GM21360 (cell line): ENCODE results near the gene DNAJC7.

Source experiments
- ATAC-seq: cut with Tn5 transposase; IDR thresholded peaks from one replicate; pipeline ENCODE4 v1.9.1; 2021; ENCODE audit warnings: mild to moderate bottlenecking, moderate library complexity; ENCODE audit not compliant: unreplicated experiment

DNAJC7 gene, protein sequence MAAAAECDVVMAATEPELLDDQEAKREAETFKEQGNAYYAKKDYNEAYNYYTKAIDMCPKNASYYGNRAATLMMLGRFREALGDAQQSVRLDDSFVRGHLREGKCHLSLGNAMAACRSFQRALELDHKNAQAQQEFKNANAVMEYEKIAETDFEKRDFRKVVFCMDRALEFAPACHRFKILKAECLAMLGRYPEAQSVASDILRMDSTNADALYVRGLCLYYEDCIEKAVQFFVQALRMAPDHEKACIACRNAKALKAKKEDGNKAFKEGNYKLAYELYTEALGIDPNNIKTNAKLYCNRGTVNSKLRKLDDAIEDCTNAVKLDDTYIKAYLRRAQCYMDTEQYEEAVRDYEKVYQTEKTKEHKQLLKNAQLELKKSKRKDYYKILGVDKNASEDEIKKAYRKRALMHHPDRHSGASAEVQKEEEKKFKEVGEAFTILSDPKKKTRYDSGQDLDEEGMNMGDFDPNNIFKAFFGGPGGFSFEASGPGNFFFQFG

GRCh38 chr17:42016941-42017865, at the start of gene DNAJC7:
DNAJC7 (minus strand) TSS chr17:42017439; CDS start chr17:42017416, 23 bp downstream.
- ATAC-seq = peak; percentile 60

- no peak for ATAC-seq
Measured at GRCh38 chr17:42065201-42065600, 48.0 kb upstream of the DNAJC7 start.

DNA sequence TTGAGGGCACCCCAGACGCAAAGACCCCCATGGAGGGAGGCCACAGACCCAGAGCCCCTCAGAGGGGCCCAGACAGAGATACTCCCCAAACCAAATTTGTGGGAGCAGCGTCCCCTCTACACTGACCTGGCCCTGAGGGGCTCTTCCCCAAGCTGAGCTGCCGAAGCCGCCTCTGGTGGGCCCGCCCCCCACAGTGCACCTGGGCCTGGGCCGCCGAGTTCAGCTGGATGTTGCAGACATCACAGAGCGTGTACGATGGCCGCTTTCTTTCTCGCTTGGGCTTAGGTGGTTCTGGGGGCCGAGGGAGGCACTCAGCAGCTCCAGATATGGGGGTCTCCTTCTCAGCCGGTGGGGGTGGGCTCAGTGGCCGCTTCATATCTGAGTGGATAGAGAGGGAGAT, 45.4 kb upstream of the DNAJC7 start:
- ATAC-seq = no peak

DNA sequence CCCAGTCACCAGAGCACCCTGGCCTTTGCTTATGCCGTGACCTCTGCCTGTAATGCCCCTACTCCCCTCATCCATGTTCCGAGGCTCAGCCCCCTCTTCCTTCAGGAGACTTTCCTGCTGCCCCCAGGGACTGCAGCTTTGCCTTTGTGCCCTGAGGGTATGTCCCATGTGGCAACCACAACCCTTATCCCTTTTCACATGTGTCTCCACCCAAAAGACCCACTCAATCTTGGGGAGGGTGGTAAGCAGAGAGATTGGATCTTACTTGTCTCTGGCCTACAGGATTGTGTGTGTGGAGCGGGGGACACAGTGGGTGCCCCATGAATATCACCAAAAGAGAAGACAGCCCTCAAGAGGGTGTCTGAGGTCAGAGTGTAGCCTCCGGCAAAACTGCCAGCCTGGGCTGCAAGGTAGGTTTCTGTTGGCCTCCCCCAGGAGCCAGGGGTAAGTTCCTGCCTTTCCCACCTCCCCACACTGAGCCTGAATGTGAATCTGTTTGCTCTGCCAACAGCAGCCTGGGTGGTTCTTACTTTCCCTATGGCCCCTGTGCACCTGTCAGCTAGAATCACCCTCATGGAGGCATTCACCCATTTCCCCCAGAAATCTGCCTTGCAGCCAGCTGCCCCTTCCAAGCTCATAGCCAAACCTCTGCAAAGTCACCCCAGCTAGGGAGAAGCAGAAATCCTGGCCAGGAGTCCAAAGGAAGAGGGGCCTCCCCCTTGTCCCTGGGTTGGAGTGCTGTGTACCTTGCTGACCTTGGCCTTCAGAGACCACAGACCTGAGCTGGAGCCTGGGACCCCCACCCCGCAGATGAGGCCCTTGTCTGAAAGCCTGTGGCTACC, 44.6 kb upstream of the DNAJC7 start:
- no peak for ATAC-seq

DNA sequence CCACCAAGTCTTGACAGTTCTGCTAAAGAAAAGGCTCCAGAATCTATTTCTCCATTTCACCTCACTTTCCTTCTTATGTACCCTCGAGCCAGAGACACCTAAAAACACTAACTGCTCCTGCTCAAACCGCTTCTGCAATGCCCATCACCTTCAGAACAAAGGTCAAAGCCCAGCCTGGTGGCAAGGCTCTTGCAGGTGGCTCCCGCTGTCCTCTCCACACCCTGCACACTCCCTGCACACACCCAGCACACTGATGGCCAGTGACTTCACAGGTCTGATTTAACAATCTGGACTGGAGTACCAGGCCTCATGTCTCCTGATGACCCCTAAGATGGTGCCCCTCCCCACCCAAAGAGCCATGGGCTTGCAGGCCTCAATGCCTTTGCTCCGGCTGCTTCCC, 43.0 kb upstream of the DNAJC7 start:
- ATAC-seq = no peak

DNA sequence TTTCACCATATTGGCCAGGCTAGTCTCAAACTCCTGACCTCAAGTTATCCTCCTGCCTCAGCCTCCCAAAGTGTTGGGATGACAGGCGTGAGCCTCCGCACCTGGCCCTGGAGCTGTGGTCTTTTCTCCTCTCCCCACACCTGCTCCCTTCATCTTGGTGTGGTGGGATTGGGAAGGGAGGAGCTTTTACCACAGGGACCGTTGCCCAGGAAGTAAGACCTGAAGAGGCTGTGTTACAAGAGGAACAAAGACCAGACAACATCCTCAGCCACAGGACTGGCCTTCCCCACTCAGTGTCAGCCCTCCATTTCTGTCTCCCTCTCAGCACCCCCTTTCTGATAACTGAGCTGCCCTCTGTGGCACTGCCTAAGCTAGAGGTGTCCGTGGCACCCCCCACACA, 42.6 kb upstream of the DNAJC7 start:
- no peak for ATAC-seq

- ATAC-seq = no peak
Measured at GRCh38 chr17:42058063-42058462, 40.8 kb upstream of the DNAJC7 start.

DNA sequence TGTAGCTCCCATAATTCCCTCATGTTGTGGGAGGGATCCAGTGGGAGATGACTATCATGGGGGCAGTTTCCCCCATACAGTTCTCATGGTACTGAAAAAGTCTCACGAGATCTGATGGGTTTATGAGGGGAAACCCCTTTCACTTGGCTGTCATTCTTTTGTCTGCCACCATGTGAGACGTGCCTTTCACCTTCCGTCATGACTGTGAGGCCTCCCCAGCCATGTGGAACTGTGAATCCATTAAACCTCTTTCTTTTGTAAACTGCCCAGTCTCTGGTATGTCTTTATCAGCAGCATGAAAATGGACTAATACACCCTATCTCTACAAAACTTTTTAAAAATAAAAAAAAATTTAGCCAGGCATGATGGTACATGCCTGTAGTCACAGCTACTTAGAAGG, 39.4 kb upstream of the DNAJC7 start:
- no peak for ATAC-seq

DNA sequence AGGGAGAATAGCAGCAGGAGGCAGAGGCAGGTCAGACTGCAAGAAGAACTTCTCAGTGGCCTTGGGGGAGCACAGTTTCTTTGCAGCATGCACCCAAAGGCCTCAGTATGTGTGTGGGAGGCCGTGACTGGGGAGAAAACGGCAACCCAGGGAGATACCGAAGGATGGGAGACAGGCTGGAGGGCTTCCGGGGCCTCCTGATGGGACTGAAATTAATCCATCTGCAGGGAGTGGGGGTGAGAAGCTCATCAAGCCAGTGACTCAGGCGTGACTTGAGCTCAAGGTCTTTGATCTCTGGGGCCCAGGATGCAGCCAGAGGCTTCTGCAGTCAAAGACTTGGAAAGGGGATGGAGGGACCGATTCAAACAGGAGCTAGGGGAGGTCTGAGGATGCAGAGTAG, 38.3 kb upstream of the DNAJC7 start:
- no peak for ATAC-seq

GRCh38 chr17:42055027-42055426, 37.8 kb upstream of the DNAJC7 start:
- ATAC-seq = no peak

- ATAC-seq = no peak
Measured at GRCh38 chr17:42053731-42054500, 36.7 kb upstream of the DNAJC7 start.

GRCh38 chr17:42052346-42052877, 35.2 kb upstream of the DNAJC7 start:
- ATAC-seq = no peak

- ATAC-seq = no peak
Measured at GRCh38 chr17:42051645-42052044, 34.4 kb upstream of the DNAJC7 start.

DNA sequence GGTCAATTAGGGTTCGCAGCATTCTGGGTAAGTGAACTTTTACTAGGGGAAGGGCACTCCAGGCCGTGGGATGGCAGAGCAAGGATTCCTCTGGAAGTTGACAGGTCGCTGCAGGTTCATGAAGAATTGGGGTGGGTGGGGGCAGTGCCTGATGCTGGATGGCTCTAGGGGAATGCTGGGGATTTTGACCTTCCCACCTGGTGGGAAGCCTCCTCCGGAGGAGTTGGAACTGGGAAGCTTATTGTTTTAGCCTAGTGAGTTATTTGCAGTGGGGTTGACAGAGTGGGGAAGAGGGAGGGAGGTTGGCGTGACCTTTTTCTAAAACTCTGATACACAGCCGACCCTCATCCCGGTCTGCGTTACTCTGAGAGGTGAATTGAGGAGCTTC, 33.8 kb upstream of the DNAJC7 start:
- ATAC-seq = no peak

DNA sequence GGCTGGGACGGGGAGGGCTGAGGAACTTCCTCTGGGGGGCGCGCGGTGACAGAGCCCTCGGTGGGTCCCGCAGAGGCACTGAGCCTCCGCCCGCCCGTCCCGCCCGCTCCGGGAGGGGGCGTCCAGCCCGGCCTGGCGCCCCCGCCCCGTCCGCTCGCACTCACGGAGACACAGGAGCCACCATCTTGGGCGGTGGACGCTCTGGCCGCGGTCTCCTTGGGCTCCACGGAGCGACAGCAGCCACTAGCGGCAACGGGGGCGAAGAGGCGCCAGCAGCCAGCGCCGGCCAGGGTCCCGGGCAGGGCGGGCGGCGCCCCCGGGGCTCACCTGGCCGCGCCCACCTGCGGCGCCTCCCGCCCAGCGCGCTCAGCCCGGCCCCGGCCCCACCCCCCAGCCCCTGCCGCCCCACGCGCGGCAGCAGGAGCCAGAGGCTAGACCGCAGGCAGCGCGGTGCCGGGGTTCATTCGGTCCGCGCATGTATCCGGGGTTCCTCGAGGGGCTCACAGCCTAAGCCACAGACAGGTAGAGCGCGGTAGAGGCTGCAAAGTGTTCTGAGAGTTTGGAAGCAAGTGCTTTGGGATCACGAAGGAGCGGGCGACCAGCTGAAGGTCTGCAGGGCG, 33.3 kb upstream of the DNAJC7 start, which contains the start of gene C17orf113:
TSS of gene C17orf113 (minus strand) at position 209 of the 620 bp plus-strand sequence. CDS start 7,225 bp downstream, outside the sequence.
- ATAC-seq = no peak

DNA sequence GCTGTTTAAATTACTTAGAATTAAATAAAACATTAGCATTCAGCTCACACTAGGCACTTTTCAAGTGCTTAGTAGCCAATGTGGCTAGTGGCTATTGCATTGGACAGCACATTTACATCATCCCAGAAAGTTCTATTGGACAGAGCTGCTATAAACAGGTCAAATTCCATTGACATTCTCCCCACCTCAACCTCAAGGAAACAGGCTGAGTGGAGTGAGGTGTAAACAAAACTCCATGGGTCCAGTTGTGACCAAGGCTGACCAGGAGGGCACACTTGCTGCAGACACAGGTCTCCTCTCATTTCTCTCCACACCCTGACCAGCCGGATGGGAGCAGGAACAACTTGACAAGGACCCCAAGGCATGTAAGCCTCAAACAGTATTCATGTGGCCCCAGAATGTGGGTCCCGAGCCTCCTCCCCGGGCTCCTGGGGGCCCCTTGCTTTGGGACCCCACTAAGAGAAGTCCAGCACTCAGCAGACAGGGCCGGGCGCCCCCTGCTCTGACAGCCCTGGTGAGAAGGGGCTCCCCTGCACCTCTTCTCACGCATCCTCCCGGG, 32.7 kb upstream of the DNAJC7 start:
- no peak for ATAC-seq

DNA sequence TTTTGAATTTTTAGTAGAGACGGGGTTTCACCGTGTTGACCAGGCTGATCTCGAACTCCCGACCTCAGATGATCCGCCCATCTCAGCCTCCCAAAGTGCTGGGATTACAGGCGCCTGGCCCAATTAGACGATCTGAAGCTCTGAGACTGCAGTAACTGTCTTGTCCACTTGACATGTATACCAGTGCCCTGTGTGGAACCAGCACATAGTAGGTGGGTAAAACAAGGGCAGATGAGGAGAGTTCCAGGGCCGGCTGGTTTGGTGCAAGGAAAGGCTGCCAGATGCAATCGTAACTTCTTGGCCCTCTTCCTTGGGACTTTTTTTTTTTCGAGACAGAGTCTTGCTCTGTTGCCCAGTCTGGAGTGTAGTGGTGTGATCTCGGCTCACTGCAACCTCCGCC, 30.1 kb upstream of the DNAJC7 start:
- no peak for ATAC-seq

GRCh38 chr17:42045719-42046118, 28.5 kb upstream of the DNAJC7 start:
- ATAC-seq = no peak
